A549 (cell line): Measurements from ENCODE around the gene GSTA4. TPM values are rescaled to one million over a fixed set of nuclear protein-coding genes. Genes with fewer than 3 reads are reported as not detected.

ENCODE experiments used
- ATAC-seq, 2 experiments: fragments of 200-7000 bp in 1 of 2; fragments of >200 bp in 1 of 2; cut with Nextera tagmentation in 1 of 2; cut with Tn5 transposase in 1 of 2; 3 replicates each; pipeline versions ENCODE4 v1.8.0 to v1.9.1; 2018 to 2020; ENCODE audit warnings: mild to moderate bottlenecking in 1 of 2, moderate library complexity in 1 of 2
- CTCF ChIA-PET: fragments of 300-600 bp; sonication (Branson Sonifier 250); formaldehyde crosslinking; extraction: SDS; loops from one replicate; lab custom pipeline; 2021; ENCODE audit warnings: antibody characterized with exemption, inconsistent platforms; lab: Yijun Ruan, JAX
- POLR2A ChIA-PET: fragments of 350-600 bp; formaldehyde crosslinking; extraction: SDS; loops from one replicate; lab custom pipeline; 2021; ENCODE audit warnings: antibody characterized with exemption, inconsistent platforms; lab: Yijun Ruan, JAX
- DNase-seq, 2 experiments: peaks; one replicate each; pipeline versions ENCODE4 v3.0.0 to v3.0.0-alpha.2; 2011 to 2016; ENCODE audit warnings: low read depth in 1 of 2, low spot score in 1 of 2
- FAIRE-seq: peaks from 2 replicates; lab custom pipeline; 2011; peaks lifted over from hg19 to GRCh38; lab: Jason Lieb, UNC
- H3K27ac ChIP-seq, 2 experiments: fragments of >200 bp; sonication (Bioruptor Twin); formaldehyde crosslinking; 3 replicates each; pipeline ENCODE4 v1.5.1; 2016 to 2017
- H3K4me1 ChIP-seq: fragments of >200 bp; sonication (Bioruptor Twin); formaldehyde crosslinking; 3 replicates; pipeline ENCODE4 v1.6.1; 2016
- H3K4me2 ChIP-seq: fragments of >200 bp; sonication (Bioruptor Twin); formaldehyde crosslinking; 3 replicates; pipeline ENCODE4 v1.6.1; 2016
- H3K4me3 ChIP-seq: fragments of >200 bp; sonication (Bioruptor Twin); formaldehyde crosslinking; 3 replicates; pipeline ENCODE4 v1.5.1; 2016
- H3K9me3 ChIP-seq: fragments of >200 bp; sonication (Bioruptor Twin); formaldehyde crosslinking; 3 replicates; pipeline ENCODE4 v1.6.1; 2016
- BHLHE40 ChIP-seq: IDR thresholded peaks from 2 replicates; pipeline ENCODE4 v1.6.1; 2012; ENCODE audit warnings: low read depth, low read length, inconsistent platforms
- CBX8 ChIP-seq: fragments of 200-600 bp; sonication (generic); IDR thresholded peaks from 2 replicates; pipeline ENCODE4 v1.6.1; 2016
- CEBPB ChIP-seq, 2 experiments: fragments of >200 bp in 1 of 2; sonication (Bioruptor Twin) in 1 of 2; formaldehyde crosslinking in 1 of 2; IDR thresholded peaks; 2 replicates each; pipeline ENCODE4 v1.6.1; 2012 to 2016
- CHD4 ChIP-seq: fragments of 200-600 bp; sonication (generic); IDR thresholded peaks from 2 replicates; pipeline ENCODE4 v1.6.1; 2016; ENCODE audit warnings: antibody characterized with exemption, mild to moderate bottlenecking, borderline replicate concordance
- EP300 ChIP-seq, 2 experiments: fragments of >200 bp; sonication (Bioruptor Twin); formaldehyde crosslinking; IDR thresholded peaks; 2 replicates in 1 of 2; 3 replicates in 1 of 2; pipeline ENCODE4 v1.6.1; 2016 to 2017
- FOSL2 ChIP-seq, 2 experiments: fragments of 450-650 bp in 1 of 2; fragments of >200 bp in 1 of 2; sonication (Bioruptor Twin) in 1 of 2; formaldehyde crosslinking; IDR thresholded peaks; 2 replicates each; pipeline versions ENCODE4 v1.5.0 to v1.6.1; 2016 to 2020; ENCODE audit warnings: mild to moderate bottlenecking in 1 of 2, moderate library complexity in 1 of 2
- FOXS1 ChIP-seq: fragments of 250-450 bp; sonication (Bioruptor Pico); IDR thresholded peaks from 2 replicates; pipeline ENCODE4 v1.5.0; 2020; ENCODE audit warnings: mild to moderate bottlenecking, moderate library complexity
- GATA3 ChIP-seq: IDR thresholded peaks from 2 replicates; pipeline ENCODE4 v1.6.1; 2012; ENCODE audit warnings: borderline replicate concordance
- HOXB13 ChIP-seq: fragments of 250-450 bp; sonication (Bioruptor Pico); IDR thresholded peaks from 2 replicates; pipeline ENCODE4 v1.5.0; 2020; ENCODE audit warnings: low read depth, mild to moderate bottlenecking, moderate library complexity
- KDM1A ChIP-seq: fragments of 200-600 bp; sonication (generic); IDR thresholded peaks from 2 replicates; pipeline ENCODE4 v1.6.1; 2016; ENCODE audit warnings: low read depth, mild to moderate bottlenecking
- MAZ ChIP-seq: fragments of 150-350 bp; IDR thresholded peaks from 2 replicates; pipeline ENCODE4 v1.6.1; 2014; ENCODE audit warnings: antibody characterized with exemption, low read depth, low read length, borderline replicate concordance
- MYC ChIP-seq: IDR thresholded peaks from 2 replicates; pipeline ENCODE4 v1.6.1; 2012; ENCODE audit warnings: mild to moderate bottlenecking, inconsistent platforms, low read length, improper control_type of control experiment, borderline replicate concordance
- NPAS2 ChIP-seq: fragments of 250-450 bp; sonication (Bioruptor Pico); IDR thresholded peaks from 2 replicates; pipeline ENCODE4 v1.8.0; 2022; ENCODE audit warnings: mild to moderate bottlenecking, moderate library complexity, borderline replicate concordance
- POLR2A ChIP-seq: IDR thresholded peaks from 2 replicates; pipeline ENCODE4 v1.6.1; 2012; ENCODE audit warnings: mild to moderate bottlenecking, low read length
- RCOR1 ChIP-seq: fragments of 150-350 bp; IDR thresholded peaks from 2 replicates; pipeline ENCODE4 v1.6.1; 2014; ENCODE audit warnings: antibody characterized with exemption, low read length, low read depth
- SMC3 ChIP-seq: fragments of >200 bp; sonication (Bioruptor Twin); formaldehyde crosslinking; IDR thresholded peaks from 3 replicates; pipeline ENCODE4 v1.6.1; 2018; ENCODE audit warnings: inconsistent platforms
- TP53 ChIP-seq: fragments of 250-450 bp; sonication (Bioruptor Pico); IDR thresholded peaks from 2 replicates; pipeline ENCODE4 v1.5.0; 2021; ENCODE audit warnings: mild to moderate bottlenecking, moderate library complexity
- ZC3H11A ChIP-seq: fragments of 450-650 bp; IDR thresholded peaks from 2 replicates; pipeline ENCODE4 v1.6.1; 2014; ENCODE audit warnings: antibody characterized with exemption, mild to moderate bottlenecking
- ZNF302 ChIP-seq: fragments of 250-450 bp; sonication (Bioruptor Pico); IDR thresholded peaks from 2 replicates; pipeline ENCODE4 v1.9.0; 2021; ENCODE audit warnings: inconsistent platforms, mild to moderate bottlenecking, moderate library complexity
- WGBS: methylation state at CpG from one replicate; pipeline ENCODE4 v1.1.6; 2017; ENCODE audit errors: missing lambda C conversion rate; 5-methylcytosine and 5-hydroxymethylcytosine counted together
- polyA plus RNA-seq, 4 experiments: library from polyadenylated mRNA; depleted of rRNA in 3 of 4; stranded (reverse); fragments of >200 nt; fragmentation: RNase III in 1 of 4; extraction: RNeasy Plus Mini Kit Qiagen cat#74134 plus additional on column Dnase treatment in 1 of 4; gene quantifications; 2 replicates in 3 of 4; 3 replicates in 1 of 4; pipeline ENCODE4 v1.2.3, GENCODE V29; 2011 to 2017
- TF ChIP-seq, protein P1 (sequence below): fragments of >200 bp; sonication (Bioruptor Twin); formaldehyde crosslinking; IDR thresholded peaks from 2 replicates; pipeline ENCODE4 v1.6.1; 2016
- TF ChIP-seq, protein P2 (sequence below): IDR thresholded peaks from 2 replicates; pipeline ENCODE4 v1.6.1; 2012; ENCODE audit warnings: low read depth, borderline replicate concordance
- TF ChIP-seq, protein P3 (sequence below): IDR thresholded peaks from 2 replicates; pipeline ENCODE4 v1.6.1; 2012
- TF ChIP-seq, protein P4 (sequence below): fragments of 450-650 bp; IDR thresholded peaks from 2 replicates; pipeline ENCODE4 v1.6.1; 2014; ENCODE audit warnings: antibody characterized with exemption
- TF ChIP-seq, protein P5 (sequence below): fragments of >200 bp; sonication (Bioruptor Twin); formaldehyde crosslinking; IDR thresholded peaks from 3 replicates; pipeline ENCODE4 v1.6.1; 2016

The GSTA4 gene
- polyA plus RNA-seq, 2 of the 4 experiments (the other 2 are of a cell fraction), result 12.6 to 30.6 TPM

DNA sequence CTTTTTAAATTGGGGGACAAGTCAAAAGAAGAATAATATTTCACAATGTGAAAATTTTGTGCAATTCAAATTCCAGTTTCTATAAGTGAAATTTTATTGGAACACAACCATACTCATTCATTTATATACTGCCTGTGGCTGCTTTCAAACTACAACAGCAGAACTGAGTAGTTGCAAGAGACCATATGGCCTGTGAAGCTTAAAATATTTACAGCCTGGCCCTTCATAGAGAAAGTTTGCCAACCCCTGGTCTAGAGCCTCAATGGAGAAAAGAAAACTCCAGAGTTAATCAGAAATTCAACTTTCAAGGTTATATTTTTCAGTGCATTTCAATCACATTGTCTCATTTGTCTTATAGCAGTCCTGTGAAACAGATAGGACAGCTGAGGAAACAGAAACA lies 43.5 kb upstream of the GSTA4 start:
- Histone ChIP-seq H3K4me3 (no peak overlapping the region), H3K4me1 (peaks cover 21% of the 10 kb centered on the region), H3K4me2 (no peak overlapping the region), H3K9me3 (no peaks in the 10 kb centered on the region), H3K27ac (no peak overlapping the region)
- no peak for DNase-seq
- TF ChIP-seq GATA3, result no peak
- no peak for TF ChIP-seq KDM1A
- no peak for TF ChIP-seq CEBPB (IDR thresholded peaks at IDR 0.05)
- TF ChIP-seq, protein P1, sequence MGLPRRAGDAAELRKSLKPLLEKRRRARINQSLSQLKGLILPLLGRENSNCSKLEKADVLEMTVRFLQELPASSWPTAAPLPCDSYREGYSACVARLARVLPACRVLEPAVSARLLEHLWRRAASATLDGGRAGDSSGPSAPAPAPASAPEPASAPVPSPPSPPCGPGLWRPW, result no peak
- no peak for TF ChIP-seq HOXB13 (CRISPR knock-in tag)
- TF ChIP-seq BHLHE40, result no peak
- no peak for TF ChIP-seq POLR2A
- TF ChIP-seq, protein P2, sequence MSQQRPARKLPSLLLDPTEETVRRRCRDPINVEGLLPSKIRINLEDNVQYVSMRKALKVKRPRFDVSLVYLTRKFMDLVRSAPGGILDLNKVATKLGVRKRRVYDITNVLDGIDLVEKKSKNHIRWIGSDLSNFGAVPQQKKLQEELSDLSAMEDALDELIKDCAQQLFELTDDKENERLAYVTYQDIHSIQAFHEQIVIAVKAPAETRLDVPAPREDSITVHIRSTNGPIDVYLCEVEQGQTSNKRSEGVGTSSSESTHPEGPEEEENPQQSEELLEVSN, result no peak
- TF ChIP-seq RCOR1, result no peak
- TF ChIP-seq MYC, result no peak
- TF ChIP-seq, protein P3, sequence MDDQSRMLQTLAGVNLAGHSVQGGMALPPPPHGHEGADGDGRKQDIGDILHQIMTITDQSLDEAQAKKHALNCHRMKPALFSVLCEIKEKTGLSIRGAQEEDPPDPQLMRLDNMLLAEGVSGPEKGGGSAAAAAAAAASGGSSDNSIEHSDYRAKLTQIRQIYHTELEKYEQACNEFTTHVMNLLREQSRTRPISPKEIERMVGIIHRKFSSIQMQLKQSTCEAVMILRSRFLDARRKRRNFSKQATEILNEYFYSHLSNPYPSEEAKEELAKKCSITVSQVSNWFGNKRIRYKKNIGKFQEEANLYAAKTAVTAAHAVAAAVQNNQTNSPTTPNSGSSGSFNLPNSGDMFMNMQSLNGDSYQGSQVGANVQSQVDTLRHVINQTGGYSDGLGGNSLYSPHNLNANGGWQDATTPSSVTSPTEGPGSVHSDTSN, result no peak
- no peak for TF ChIP-seq MAZ
- FAIRE-seq, result no peak
- CTCF ChIA-PET, result interaction anchor here (1.5 kb wide), 1 partner anchor 42 kb away, joined by 4 read pairs; no protein-coding TSS in a partner anchor
- no peak for ATAC-seq
- POLR2A ChIA-PET, result no interaction called here

DNA sequence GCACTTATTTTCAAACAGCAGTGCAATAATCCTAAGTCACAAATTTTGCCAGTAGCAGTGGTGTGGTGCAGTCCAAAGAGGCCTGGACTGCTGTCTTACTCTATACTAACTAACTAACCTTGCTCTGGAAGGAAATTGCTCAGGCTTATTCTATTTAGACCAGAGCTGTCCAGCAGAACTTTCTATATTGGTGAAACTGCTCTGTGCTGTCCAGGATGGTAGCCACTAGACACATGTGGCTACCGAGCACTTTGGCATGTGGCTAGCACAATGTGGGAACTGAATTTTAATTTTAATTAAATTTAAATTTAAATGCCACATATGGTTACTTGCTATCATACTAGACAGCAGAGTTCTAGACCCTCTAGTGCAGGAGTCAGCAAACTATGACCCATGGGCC lies 43.1 kb upstream of the GSTA4 start:
- no peak for TF ChIP-seq ZC3H11A
- TF ChIP-seq MAZ, result no peak
- TF ChIP-seq NPAS2 (CRISPR knock-in tag), result no peak
- no peak for TF ChIP-seq EP300 (IDR thresholded peaks at IDR 0.05)
- no peak for TF ChIP-seq TP53
- no peak for TF ChIP-seq CHD4
- no peak for TF ChIP-seq CEBPB (IDR thresholded peaks at IDR 0.05)
- TF ChIP-seq, protein P4, sequence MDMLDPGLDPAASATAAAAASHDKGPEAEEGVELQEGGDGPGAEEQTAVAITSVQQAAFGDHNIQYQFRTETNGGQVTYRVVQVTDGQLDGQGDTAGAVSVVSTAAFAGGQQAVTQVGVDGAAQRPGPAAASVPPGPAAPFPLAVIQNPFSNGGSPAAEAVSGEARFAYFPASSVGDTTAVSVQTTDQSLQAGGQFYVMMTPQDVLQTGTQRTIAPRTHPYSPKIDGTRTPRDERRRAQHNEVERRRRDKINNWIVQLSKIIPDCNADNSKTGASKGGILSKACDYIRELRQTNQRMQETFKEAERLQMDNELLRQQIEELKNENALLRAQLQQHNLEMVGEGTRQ, result no peak
- TF ChIP-seq CBX8, result no peak
- no peak for TF ChIP-seq FOSL2 (IDR thresholded peaks at IDR 0.05)
- TF ChIP-seq FOSL2 (CRISPR knock-in tag; IDR thresholded peaks at IDR 0.05), result no peak
- TF ChIP-seq SMC3, result no peak
- TF ChIP-seq ZNF302 (CRISPR knock-in tag), result no peak
- TF ChIP-seq FOXS1 (CRISPR knock-in tag), result no peak
- TF ChIP-seq, protein P5, sequence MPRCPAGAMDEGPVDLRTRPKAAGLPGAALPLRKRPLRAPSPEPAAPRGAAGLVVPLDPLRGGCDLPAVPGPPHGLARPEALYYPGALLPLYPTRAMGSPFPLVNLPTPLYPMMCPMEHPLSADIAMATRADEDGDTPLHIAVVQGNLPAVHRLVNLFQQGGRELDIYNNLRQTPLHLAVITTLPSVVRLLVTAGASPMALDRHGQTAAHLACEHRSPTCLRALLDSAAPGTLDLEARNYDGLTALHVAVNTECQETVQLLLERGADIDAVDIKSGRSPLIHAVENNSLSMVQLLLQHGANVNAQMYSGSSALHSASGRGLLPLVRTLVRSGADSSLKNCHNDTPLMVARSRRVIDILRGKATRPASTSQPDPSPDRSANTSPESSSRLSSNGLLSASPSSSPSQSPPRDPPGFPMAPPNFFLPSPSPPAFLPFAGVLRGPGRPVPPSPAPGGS, result no peak
- H3K4me1 ChIP-seq, result peaks cover 16% of the 10 kb centered on the region
- POLR2A ChIA-PET, result no interaction called here
- CTCF ChIA-PET, result interaction anchor here (1.5 kb wide), 1 partner anchor 41 kb away, joined by 4 read pairs; no protein-coding TSS in a partner anchor
- H3K4me3 ChIP-seq, result no peak overlapping the region
- DNase-seq (no peak), ATAC-seq (no peak), FAIRE-seq (no peak)
- no peak overlapping the region for H3K4me2 ChIP-seq
- 100% methylated on average over 1 of the region's 1 CpG for WGBS
- no peak overlapping the region for H3K27ac ChIP-seq
- H3K9me3 ChIP-seq, result no peaks in the 10 kb centered on the region
